DMS53 (cell line): Measurements from ENCODE around the gene MAPK9.

ENCODE experiments used
- DNase-seq: peaks from one replicate; lab custom pipeline; 2025; lab: John Stamatoyannopoulos, UW

Gene MAPK9

GRCh38 chr5:180205916-180206315 lies 86.0 kb downstream of the MAPK9 start:
- DNase-seq = no peak

DNA sequence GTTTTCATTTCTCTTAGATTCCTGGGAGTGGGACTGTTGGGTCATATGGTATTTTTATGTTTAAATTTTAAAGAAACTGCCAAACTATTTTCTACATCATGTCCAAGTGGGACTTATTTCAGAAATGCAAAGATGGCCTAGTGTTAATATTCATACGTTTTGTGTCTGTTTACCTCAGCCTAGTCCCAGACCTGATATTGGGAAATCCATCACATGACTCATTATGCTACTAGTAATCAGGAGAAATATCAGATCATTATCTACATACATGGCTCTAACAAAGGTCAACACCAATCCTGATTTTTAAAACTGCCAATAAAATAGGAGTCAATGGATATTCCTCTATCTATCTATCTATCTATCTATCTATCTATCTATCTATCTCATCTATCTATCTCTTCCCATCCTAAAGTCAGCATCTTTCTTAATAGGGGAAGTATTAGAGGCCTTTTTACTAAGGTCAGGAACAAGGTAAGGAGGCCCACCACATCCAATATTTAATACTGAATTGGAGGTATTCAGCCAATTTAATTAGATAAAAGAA lies 87.5 kb downstream of the MAPK9 start:
- no peak for DNase-seq

DNA sequence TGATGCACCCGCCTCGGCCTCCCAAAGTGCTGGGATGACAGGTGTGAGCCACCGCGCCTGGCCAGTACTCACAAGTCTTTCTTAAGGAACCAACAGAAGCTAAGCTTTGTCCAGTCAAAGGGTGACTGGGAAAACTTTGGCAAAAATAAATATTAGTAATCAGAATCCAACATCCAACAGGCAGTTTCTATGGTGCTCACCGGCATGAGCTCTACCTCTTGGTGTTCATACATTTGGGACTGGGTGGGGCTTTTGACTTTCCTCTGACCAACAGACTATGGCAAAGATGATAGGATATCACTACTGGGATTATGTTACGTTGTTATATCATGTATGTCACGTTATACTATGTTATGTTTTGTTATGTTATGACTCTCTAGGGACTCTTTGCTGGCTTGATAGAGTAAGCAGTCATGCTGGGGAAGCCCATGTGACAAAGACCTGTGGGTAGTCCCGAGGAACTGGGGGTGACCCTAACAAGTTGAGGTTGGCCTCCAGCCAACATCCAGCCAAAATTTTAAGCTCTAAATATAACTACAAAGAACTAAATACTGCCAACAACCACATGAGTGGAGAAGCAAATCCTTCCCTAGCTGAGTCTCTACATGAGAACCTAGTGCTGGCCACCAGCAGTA lies 88.8 kb downstream of the MAPK9 start:
- DNase-seq = no peak

DNA sequence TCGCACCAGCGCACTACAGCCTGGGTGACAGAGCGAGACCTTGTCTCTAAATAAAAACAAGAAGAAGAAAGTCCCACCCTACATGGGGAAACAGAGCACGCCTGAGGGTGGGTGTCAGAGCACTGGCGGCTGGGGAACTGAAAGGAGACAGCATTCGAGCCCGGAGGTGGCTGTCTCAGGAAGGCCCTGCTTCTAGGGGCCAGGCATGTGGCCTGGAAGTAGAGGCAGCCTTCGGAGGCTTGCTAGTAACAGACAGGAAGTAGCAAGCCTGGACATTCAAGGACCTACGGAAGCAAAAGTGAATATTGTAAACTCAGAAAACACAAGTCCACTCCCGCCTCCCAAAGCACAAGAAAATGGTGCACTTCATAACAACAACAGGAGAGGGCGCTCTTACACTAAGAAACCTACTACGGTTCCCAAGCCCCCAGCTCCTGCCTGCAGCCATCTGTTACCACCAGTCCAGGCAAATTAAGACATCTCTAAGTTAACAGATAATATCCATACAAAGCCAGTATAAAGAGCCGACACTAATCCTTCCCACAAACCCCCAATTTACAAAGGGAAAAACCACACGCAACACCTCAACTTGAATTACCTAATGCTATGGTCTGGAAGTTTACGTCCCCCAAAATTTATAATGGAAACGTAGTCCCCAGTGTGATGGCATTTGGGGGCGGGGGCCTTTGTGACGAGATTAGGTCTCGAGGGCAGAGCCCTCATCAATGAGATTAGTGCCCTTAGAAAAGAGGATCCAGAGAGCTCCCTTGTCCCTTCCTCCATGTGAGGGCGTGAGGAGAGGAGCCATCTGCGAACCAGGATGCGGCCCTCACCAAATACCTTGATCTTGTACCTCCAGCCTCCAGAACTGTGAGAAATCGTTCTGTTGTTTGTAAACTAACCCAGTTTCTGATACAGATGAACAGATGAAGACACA lies 90.6 kb downstream of the MAPK9 start:
- peak; percentile 43 for DNase-seq

DNA sequence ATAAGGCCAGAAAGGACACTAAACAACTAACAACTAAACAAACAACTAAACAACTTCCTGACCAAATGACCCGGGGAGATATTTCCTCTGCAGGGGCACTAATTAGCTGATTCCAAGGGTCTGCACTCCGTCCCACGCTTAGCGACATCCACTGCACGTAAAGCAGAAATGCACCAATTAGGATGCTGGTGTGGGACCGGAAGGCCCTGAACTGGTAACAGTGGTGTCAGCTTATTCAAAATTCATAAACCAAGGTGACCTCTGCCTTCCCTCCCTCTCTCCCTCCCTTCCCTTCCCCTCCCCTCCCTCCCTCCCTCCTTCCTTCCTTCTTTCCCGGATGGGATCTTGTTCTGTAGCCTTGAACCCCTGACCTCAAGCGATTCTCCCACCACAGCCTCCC lies 92.5 kb downstream of the MAPK9 start:
- DNase-seq = no peak

DNA sequence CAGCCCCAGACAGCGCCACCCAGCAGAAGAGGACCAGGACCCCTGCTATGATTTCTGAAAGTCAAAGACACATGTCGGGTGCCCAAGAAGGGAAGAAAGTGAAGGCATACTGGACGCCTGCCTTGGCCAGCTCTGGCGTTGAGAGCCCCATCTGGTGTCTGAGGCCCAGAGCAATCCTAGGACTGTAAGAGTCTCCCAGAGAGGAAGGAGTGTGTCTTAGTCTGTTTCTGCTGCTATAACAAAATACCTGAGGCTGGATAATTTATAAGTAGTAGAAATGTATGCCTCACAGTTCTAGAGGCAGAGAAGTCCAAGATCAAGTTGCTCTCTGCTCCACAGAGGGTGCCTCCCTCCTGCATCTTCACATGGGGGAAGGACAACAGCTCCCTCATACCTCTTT lies 93.7 kb downstream of the MAPK9 start:
- no peak for DNase-seq

DNA sequence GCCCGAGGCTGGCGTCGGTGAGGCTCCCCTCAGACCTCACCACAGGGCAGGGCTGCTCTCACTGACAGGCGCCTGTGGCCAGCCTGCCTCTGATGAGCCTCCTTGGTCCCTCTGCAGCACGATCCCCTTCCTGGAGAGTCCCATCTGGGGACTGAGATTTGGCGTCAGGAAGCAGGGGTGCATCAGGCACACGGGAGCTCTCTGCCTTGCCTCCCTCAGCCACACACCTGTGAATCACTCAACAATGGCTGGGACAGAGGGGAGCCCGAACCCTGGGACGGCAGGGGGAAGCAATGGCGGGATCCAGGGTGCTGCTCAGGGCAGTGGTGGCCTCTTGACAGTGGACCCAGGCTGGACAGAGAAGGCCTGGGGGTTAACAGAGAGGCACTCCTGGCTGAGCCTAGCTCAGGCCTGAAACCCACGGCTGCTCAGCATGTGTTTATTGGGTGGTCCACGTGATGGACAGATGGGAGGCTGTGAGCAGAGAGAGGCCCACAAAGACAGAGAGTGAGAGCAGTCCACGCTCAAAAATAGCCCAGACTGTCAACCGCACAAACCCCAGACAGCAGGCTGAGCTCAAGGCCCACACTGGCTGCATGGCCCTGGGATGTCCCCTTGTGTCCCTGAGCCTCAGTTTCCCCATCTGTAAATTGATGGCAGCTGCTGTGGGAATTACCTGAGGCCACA lies 94.7 kb downstream of the MAPK9 start:
- no peak for DNase-seq

DNA sequence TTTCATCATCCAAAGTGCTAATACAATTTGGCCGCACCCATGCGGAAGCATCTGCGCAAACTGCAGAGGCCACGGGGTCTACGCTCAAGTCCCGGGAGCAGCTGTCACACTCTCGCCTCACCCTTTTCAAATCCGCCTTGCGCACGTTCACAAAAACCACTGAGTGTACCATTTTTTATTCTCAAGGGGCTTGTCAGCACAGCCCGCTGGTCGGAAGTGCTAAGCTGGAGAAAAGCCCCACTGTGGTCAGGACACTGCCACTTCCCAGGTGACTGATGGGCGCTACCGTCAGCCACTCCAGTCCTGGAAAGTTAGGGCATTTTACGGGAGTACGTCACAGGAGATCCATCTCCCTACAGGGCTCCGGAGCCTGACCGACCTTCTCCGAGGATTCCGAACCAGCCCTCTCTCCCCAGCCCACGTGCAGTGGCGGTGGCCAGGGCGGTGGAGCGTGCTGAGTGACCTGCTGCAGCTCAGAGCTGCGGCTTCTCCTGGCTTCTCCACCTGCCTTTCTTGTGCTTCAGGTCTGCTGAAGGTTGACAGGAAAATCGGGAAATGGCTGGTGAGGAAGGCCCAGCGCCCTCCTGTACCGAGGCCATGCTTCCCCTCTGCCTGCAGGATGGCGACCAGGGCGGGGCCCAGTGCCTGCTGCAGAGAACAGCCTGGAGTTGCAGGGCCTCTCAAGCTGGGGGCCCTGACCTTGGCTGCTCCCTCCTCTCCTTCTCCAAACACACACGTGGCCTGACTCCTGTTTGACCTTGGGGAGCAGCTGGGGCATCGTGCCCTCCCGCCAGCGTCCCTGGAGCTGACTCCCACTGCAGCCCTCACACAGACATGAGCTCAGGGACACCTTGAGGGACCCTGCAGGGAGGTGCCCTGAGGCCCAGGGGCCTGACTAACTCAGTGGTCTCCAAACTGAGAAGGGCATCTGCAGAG lies 97.2 kb downstream of the MAPK9 start:
- DNase-seq = no peak

- no peak for DNase-seq
Observed at GRCh38 chr5:180193749-180194375, 98.0 kb downstream of the MAPK9 start.

DNA sequence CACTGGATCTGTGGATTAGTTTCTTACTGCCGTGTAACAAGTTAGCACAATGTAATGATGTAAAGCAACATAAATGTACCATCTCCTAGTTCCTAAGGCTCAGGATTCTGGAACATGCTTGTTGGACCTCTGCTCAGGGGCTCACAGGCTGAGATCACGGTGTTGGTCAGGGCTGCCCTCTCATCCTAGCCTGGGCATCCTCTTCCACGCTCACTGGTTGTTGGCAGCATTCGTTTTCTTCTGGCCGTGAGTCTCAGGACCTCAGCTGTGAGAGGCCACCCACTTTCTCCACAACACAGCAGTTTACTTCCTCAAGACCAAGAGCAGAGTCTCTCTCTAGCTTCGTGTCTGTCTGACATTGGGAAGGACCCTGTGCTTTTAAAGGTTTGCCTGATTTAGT lies 100.2 kb downstream of the MAPK9 start:
- DNase-seq = no peak

GRCh38 chr5:180187767-180188166 lies 104.1 kb downstream of the MAPK9 start:
- no peak for DNase-seq
